Keratinocyte (primary cell): ENCODE measurements around the gene CDC14A. TPM values are rescaled to one million over a fixed set of nuclear protein-coding genes. Genes with fewer than 3 reads are reported as not detected.

Source experiments
- DNase-seq: peaks from one replicate; pipeline ENCODE4 v3.0.0-alpha.2; 2011; ENCODE audit warnings: low read depth, missing footprints, low spot score
- FAIRE-seq: peaks from 2 replicates; lab custom pipeline; 2011; peaks lifted over from hg19 to GRCh38; lab: Jason Lieb, UNC
- H2AFZ ChIP-seq: 2 replicates; pipeline ENCODE4 v1.6.0; 2012; ENCODE audit warnings: low read length, control low read depth, inconsistent platforms; ENCODE audit not compliant: control insufficient read depth
- H3K27ac ChIP-seq: 2 replicates; pipeline ENCODE4 v1.5.1; 2011; ENCODE audit warnings: low read length; ENCODE audit not compliant: control insufficient read depth, insufficient read depth
- H3K27me3 ChIP-seq: 3 replicates; pipeline ENCODE4 v1.6.0; 2011; ENCODE audit warnings: low read length; ENCODE audit not compliant: control insufficient read depth, insufficient read depth; ENCODE audit errors: extremely low read depth
- H3K36me3 ChIP-seq, 2 experiments: 2 replicates in 1 of 2; 3 replicates in 1 of 2; pipeline ENCODE4 v1.5.1; 2011; ENCODE audit warnings: low read length in 2 of 2, mild to moderate bottlenecking in 1 of 2; ENCODE audit not compliant: control insufficient read depth in 2 of 2, insufficient read depth in 2 of 2; ENCODE audit errors: extremely low read depth in 1 of 2
- H3K4me1 ChIP-seq: 3 replicates; pipeline ENCODE4 v1.5.1; 2011; ENCODE audit warnings: low read length; ENCODE audit not compliant: control insufficient read depth, insufficient read depth; ENCODE audit errors: extremely low read depth
- H3K4me2 ChIP-seq: 3 replicates; pipeline ENCODE4 v1.6.0; 2011; ENCODE audit warnings: low read depth, low read length; ENCODE audit not compliant: control insufficient read depth, insufficient read depth; ENCODE audit errors: extremely low read depth
- H3K4me3 ChIP-seq, 3 experiments: fragments of 200-600 bp in 1 of 3; sonication (generic) in 1 of 3; 2 replicates in 2 of 3; 3 replicates in 1 of 3; pipeline ENCODE4 v1.5.1; 2011 to 2016; ENCODE audit warnings: low read length in 3 of 3, mild to moderate bottlenecking in 3 of 3, control low read depth in 2 of 3, inconsistent platforms in 1 of 3, low read depth in 1 of 3, mixed read lengths in 1 of 3, mixed run types in 1 of 3, moderate library complexity in 1 of 3; ENCODE audit not compliant: control insufficient read depth in 2 of 3, insufficient read depth in 2 of 3; ENCODE audit errors: extremely low read depth in 1 of 3
- H3K79me2 ChIP-seq: 2 replicates; pipeline ENCODE4 v1.6.0; 2012; ENCODE audit warnings: low read length; ENCODE audit not compliant: control insufficient read depth, insufficient read depth
- H3K9ac ChIP-seq: 3 replicates; pipeline ENCODE4 v1.6.0; 2011; ENCODE audit warnings: low read length; ENCODE audit not compliant: control insufficient read depth, insufficient read depth; ENCODE audit errors: extremely low read depth
- H3K9me1 ChIP-seq: 3 replicates; pipeline ENCODE4 v1.6.0; 2011; ENCODE audit warnings: low read length; ENCODE audit not compliant: control insufficient read depth, insufficient read depth; ENCODE audit errors: extremely low read depth
- H3K9me3 ChIP-seq: 2 replicates; pipeline ENCODE4 v1.5.1; 2012; ENCODE audit warnings: low read depth, low read length; ENCODE audit not compliant: control insufficient read depth
- H4K20me1 ChIP-seq: 3 replicates; pipeline ENCODE4 v1.6.0; 2011; ENCODE audit warnings: low read length; ENCODE audit not compliant: control insufficient read depth, insufficient read depth; ENCODE audit errors: extremely low read depth
- EZH2 ChIP-seq: IDR thresholded peaks from one replicate; pipeline ENCODE4 v1.6.1; 2012; ENCODE audit warnings: inconsistent platforms, mild to moderate bottlenecking, low read length, moderate library complexity
- dilution Hi-C: fragments of 300-500 bp; cut with MboI; formaldehyde crosslinking; loops from one replicate; pipeline ENCODE4 v1.7.0; 2020; ENCODE audit warnings: low sequenced_read_pairs; ENCODE audit not compliant: extremely low pct_ligation_motif_present
- polyA plus RNA-seq, 5 experiments: library from polyadenylated mRNA; depleted of rRNA in 3 of 5; stranded (reverse) in 3 of 5; stranded (forward) in 1 of 5; unstranded in 1 of 5; fragments of >200 nt; gene quantifications; 1 replicate in 1 of 5; 2 replicates in 3 of 5; 3 replicates in 1 of 5; pipeline versions ENCODE4 v1.2.1 to v1.2.3, GENCODE V29; 2011 to 2012; ENCODE audit warnings: missing spikeins in 2 of 5, low read depth in 1 of 5, low replicate concordance in 1 of 5
- TF ChIP-seq, protein P1 (sequence below), 3 experiments: IDR thresholded peaks in 1 of 3; conservative IDR thresholded peaks in 1 of 3; optimal IDR thresholded peaks in 1 of 3; 2 replicates in 2 of 3; 3 replicates in 1 of 3; pipeline versions ENCODE3 to v1.5.1; 2011; ENCODE audit warnings: low read length in 3 of 3, mild to moderate bottlenecking in 3 of 3, moderate library complexity in 2 of 3, control low read depth in 1 of 3, inconsistent platforms in 1 of 3; ENCODE audit not compliant: insufficient read depth in 2 of 3; ENCODE audit errors: extremely low read depth in 1 of 3

CDC14A gene
- polyA plus RNA-seq, 1 donor (not counting 4 experiments of a cell fraction or from before 2014, with no cell fraction given): 2.2 TPM

DNA sequence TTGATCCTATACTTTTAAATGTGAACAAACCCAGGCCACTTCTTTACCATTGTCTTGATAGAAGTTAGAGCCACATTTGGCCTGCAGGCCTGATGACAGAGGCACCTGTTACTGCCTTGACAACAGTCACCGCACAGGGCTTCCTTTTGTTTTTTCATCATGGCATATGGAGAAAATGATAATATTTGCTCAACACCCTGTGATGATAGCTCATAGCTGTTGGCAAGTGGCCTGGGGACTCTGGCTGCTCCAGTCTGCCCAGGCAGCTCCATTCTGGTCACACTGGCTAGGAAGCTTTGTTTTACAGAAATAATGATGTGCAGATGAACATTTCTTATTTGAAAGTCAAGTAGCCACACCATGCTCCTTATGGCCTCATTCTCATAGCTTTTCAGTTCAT is 96.1 kb downstream of the CDC14A start:
- H3K79me2 ChIP-seq: no peaks in the 10 kb centered on the region
- no peaks in the 10 kb centered on the region for H3K9me1 ChIP-seq
- H3K27ac ChIP-seq: no peak overlapping the region
- H3K9ac ChIP-seq: no peak overlapping the region
- no peak overlapping the region for H3K4me3 ChIP-seq
- no peak overlapping the region for H2AFZ ChIP-seq
- FAIRE-seq (no peak), DNase-seq (no peak)
- no peaks in the 10 kb centered on the region for H3K27me3 ChIP-seq
- H4K20me1 ChIP-seq: no peaks in the 10 kb centered on the region
- no peak for TF ChIP-seq EZH2
- TF ChIP-seq, protein P1, sequence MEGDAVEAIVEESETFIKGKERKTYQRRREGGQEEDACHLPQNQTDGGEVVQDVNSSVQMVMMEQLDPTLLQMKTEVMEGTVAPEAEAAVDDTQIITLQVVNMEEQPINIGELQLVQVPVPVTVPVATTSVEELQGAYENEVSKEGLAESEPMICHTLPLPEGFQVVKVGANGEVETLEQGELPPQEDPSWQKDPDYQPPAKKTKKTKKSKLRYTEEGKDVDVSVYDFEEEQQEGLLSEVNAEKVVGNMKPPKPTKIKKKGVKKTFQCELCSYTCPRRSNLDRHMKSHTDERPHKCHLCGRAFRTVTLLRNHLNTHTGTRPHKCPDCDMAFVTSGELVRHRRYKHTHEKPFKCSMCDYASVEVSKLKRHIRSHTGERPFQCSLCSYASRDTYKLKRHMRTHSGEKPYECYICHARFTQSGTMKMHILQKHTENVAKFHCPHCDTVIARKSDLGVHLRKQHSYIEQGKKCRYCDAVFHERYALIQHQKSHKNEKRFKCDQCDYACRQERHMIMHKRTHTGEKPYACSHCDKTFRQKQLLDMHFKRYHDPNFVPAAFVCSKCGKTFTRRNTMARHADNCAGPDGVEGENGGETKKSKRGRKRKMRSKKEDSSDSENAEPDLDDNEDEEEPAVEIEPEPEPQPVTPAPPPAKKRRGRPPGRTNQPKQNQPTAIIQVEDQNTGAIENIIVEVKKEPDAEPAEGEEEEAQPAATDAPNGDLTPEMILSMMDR (optimal IDR thresholded peaks at IDR 0.05 in 1 of 3, IDR thresholded peaks at IDR 0.05 in 1 of 3, conservative IDR thresholded peaks at IDR 0.05 in 1 of 3; ENCODE audit: extremely low read depth in 1 of 3, insufficient read depth in 2 of 3, low read length in 3 of 3): no peak
- no peaks in the 10 kb centered on the region for H3K36me3 ChIP-seq
- dilution Hi-C loops: no loop called here
- no peak overlapping the region for H3K4me2 ChIP-seq
- H3K9me3 ChIP-seq: no peaks in the 10 kb centered on the region
- no peaks in the 10 kb centered on the region for H3K4me1 ChIP-seq

DNA sequence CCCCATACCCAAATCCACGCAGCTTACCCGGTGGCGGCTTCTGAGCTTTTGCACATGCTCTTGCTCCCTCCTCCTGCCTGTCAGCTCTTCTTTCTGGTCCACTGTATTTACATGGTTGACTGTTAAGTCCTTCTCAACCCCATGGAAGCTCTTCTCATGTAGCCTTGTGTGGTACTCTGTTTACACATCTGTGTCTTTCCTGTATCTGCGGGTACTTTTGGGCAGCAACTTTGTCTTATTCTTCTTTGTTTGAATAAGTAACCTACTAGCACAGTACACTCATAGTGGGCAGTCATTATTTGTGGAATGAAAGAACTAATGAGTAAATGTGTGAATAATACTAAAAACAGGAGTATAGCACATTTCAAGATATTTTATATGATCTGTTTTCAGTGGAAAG is 97.2 kb downstream of the CDC14A start:
- Histone ChIP-seq H4K20me1 (no peaks in the 10 kb centered on the region), H2AFZ (no peak overlapping the region), H3K9me3 (no peaks in the 10 kb centered on the region), H3K36me3 (no peaks in the 10 kb centered on the region), H3K27me3 (no peaks in the 10 kb centered on the region), H3K4me1 (no peaks in the 10 kb centered on the region), H3K9ac (no peak overlapping the region), H3K9me1 (no peaks in the 10 kb centered on the region), H3K4me3 (no peak overlapping the region), H3K4me2 (no peak overlapping the region), H3K79me2 (no peaks in the 10 kb centered on the region), H3K27ac (no peak overlapping the region)
- FAIRE-seq (no peak), DNase-seq (no peak)
- dilution Hi-C loops: no loop called here
- no peak for TF ChIP-seq EZH2

DNA sequence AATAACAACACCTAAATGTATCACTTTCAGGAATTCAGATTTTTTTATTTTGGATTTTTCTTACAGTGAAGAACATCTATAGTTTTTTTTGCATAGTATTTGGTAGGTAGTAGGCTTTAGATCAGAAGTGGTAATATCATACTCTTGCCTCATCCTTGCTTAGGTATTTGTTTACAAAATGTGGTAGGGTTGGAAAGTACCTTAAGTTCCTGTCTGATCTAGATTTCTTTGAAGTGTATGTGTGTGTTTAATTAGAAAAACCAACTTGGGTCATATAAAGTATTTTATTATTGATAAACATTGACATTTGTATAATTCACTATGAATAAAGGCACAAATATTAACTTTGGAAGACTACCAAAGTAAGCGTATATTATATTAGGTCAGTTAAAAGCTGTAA is 100.3 kb downstream of the CDC14A start:
- no peak overlapping the region for H3K27ac ChIP-seq
- no peaks in the 10 kb centered on the region for H3K27me3 ChIP-seq
- H2AFZ ChIP-seq: no peak overlapping the region
- H4K20me1 ChIP-seq: no peaks in the 10 kb centered on the region
- H3K79me2 ChIP-seq: no peaks in the 10 kb centered on the region
- dilution Hi-C loops: loop anchor here (25.0 kb wide), 1 partner anchor 410 kb away; no protein-coding TSS in a partner anchor
- no peak overlapping the region for H3K9ac ChIP-seq
- DNase-seq (no peak), FAIRE-seq (no peak)
- no peak overlapping the region for H3K4me3 ChIP-seq
- H3K4me2 ChIP-seq: no peak overlapping the region
- TF ChIP-seq, protein P1 (optimal IDR thresholded peaks at IDR 0.05 in 1 of 3, IDR thresholded peaks at IDR 0.05 in 1 of 3, conservative IDR thresholded peaks at IDR 0.05 in 1 of 3; ENCODE audit: extremely low read depth in 1 of 3, insufficient read depth in 2 of 3, low read length in 3 of 3): no peak
- no peak for TF ChIP-seq EZH2
- H3K9me1 ChIP-seq: no peaks in the 10 kb centered on the region
- H3K4me1 ChIP-seq: no peaks in the 10 kb centered on the region
- H3K9me3 ChIP-seq: no peaks in the 10 kb centered on the region
- H3K36me3 ChIP-seq: no peaks in the 10 kb centered on the region
